Embryonic facial prominence (tissue), 1 donor: ENCODE measurements around the gene NT5C2.
"Not testable (repeated sequence)": the region's sequence is repeated elsewhere in the genome, so short reads cannot be mapped to it uniquely, and the experiment has no call there.

Source experiments
- DNase-seq: peaks from one replicate; pipeline ENCODE4 v3.0.0-alpha.2; 2016; ENCODE audit errors: extremely low spot score

The NT5C2 gene

GRCh38 chr10:103163766-103164403 lies 29.2 kb downstream of the NT5C2 start:
- DNase-seq: not testable (repeated sequence)

GRCh38 chr10:103157246-103157645 lies 35.8 kb downstream of the NT5C2 start:
- no peak for DNase-seq

GRCh38 chr10:103155471-103156085 lies 37.5 kb downstream of the NT5C2 start:
- no peak for DNase-seq

GRCh38 chr10:103154521-103155299 lies 38.4 kb downstream of the NT5C2 start:
- DNase-seq: no peak

- DNase-seq: no peak
Measured at GRCh38 chr10:103153302-103154197, 39.5 kb downstream of the NT5C2 start.

- DNase-seq: no peak
Measured at GRCh38 chr10:103149991-103150622, 43.0 kb downstream of the NT5C2 start.

- no peak for DNase-seq
Measured at GRCh38 chr10:103147645-103148044, 45.4 kb downstream of the NT5C2 start.

- no peak for DNase-seq
Measured at GRCh38 chr10:103145860-103146466, 47.1 kb downstream of the NT5C2 start.

- no peak for DNase-seq
Measured at GRCh38 chr10:103145046-103145445, 48.0 kb downstream of the NT5C2 start.

- no peak for DNase-seq
Measured at GRCh38 chr10:103144041-103144440, 49.0 kb downstream of the NT5C2 start.

GRCh38 chr10:103143641-103144040 lies 49.4 kb downstream of the NT5C2 start:
- DNase-seq: not testable (repeated sequence)

- no peak for DNase-seq
Measured at GRCh38 chr10:103141950-103142349, 51.1 kb downstream of the NT5C2 start.

GRCh38 chr10:103140469-103140868 lies 52.6 kb downstream of the NT5C2 start:
- no peak for DNase-seq

- DNase-seq: no peak
Measured at GRCh38 chr10:103139803-103140202, 53.3 kb downstream of the NT5C2 start.

GRCh38 chr10:103135168-103135567 lies 57.9 kb downstream of the NT5C2 start:
- not testable (repeated sequence) for DNase-seq

GRCh38 chr10:103130910-103131309 lies 62.2 kb downstream of the NT5C2 start:
- DNase-seq: no peak

- DNase-seq: not testable (repeated sequence)
Measured at GRCh38 chr10:103130180-103130579, 62.9 kb downstream of the NT5C2 start.

GRCh38 chr10:103127241-103127640 lies 65.8 kb downstream of the NT5C2 start:
- DNase-seq: no peak

GRCh38 chr10:103125323-103126267 lies 67.5 kb downstream of the NT5C2 start:
- no peak for DNase-seq
